H1 (cell line): ENCODE data around the gene ITIH4. TPM values are rescaled to one million over a fixed set of nuclear protein-coding genes. Genes with fewer than 3 reads are reported as not detected.

Source experiments
- CTCF ChIA-PET: fragments of 300-600 bp; sonication (Branson Sonifier 250); formaldehyde crosslinking; loops from one replicate; lab custom pipeline; 2021; ENCODE audit not compliant: partially characterized antibody; lab: Charles Lee
- POLR2A ChIA-PET: fragments of 300-600 bp; sonication (Branson Sonifier 250); formaldehyde crosslinking; loops from one replicate; lab custom pipeline; 2021; ENCODE audit warnings: inconsistent platforms; ENCODE audit not compliant: partially characterized antibody; lab: Charles Lee
- DNase-seq, 2 experiments: peaks; one replicate each; pipeline versions ENCODE4 v3.0.0 to v3.0.0-alpha.2; 2010 to 2022; ENCODE audit warnings: low spot score in 2 of 2, low read depth in 1 of 2, mixed read lengths in 1 of 2
- FAIRE-seq: peaks from 2 replicates; lab custom pipeline; 2011; peaks lifted over from hg19 to GRCh38; lab: Jason Lieb, UNC
- H2AFZ ChIP-seq: 2 replicates; pipeline ENCODE4 v1.8.1; 2012; ENCODE audit warnings: low read length, inconsistent platforms
- H2AK5ac ChIP-seq: 2 replicates; pipeline ENCODE4 v1.6.1; 2013; ENCODE audit warnings: low read depth, low read length
- H2BK120ac ChIP-seq: replicated peaks from 2 replicates; pipeline ENCODE3; 2013; ENCODE audit warnings: low read depth, low read length, inconsistent platforms
- H2BK12ac ChIP-seq: 2 replicates; pipeline ENCODE4 v1.6.1; 2013; ENCODE audit warnings: low read depth, low read length
- H2BK15ac ChIP-seq: 2 replicates; pipeline ENCODE4 v1.6.1; 2013; ENCODE audit warnings: low read length
- H2BK20ac ChIP-seq: 2 replicates; pipeline ENCODE4 v1.6.1; 2013; ENCODE audit warnings: low read length
- H2BK5ac ChIP-seq: 2 replicates; pipeline ENCODE4 v1.6.1; 2013; ENCODE audit warnings: low read depth, low read length
- H3K14ac ChIP-seq: 2 replicates; pipeline ENCODE4 v1.6.1; 2013; ENCODE audit warnings: inconsistent platforms; ENCODE audit not compliant: insufficient read length
- H3K18ac ChIP-seq: 2 replicates; pipeline ENCODE4 v1.6.1; 2013; ENCODE audit warnings: low read length; ENCODE audit errors: extremely low read depth
- H3K23ac ChIP-seq: 2 replicates; pipeline ENCODE4 v1.6.1; 2013; ENCODE audit warnings: inconsistent platforms; ENCODE audit not compliant: insufficient read length
- H3K23me2 ChIP-seq: 2 replicates; pipeline ENCODE4 v1.6.1; 2013; ENCODE audit warnings: low read depth, low read length
- H3K27ac ChIP-seq: 2 replicates; pipeline ENCODE4 v1.6.1; 2011; ENCODE audit warnings: low read depth, low read length, inconsistent platforms
- H3K27me3 ChIP-seq, 4 experiments: replicated peaks in 1 of 4; 1 replicate in 1 of 4; 2 replicates in 3 of 4; pipeline versions ENCODE4 v1.6.1 to v1.8.1; 2011 to 2013; ENCODE audit warnings: low read length in 3 of 4, mild to moderate bottlenecking in 3 of 4, inconsistent platforms in 2 of 4, mixed read lengths in 2 of 4, moderate library complexity in 1 of 4; ENCODE audit not compliant: control insufficient read depth in 3 of 4, insufficient read depth in 3 of 4; ENCODE audit errors: extremely low read depth in 1 of 4
- H3K36me3 ChIP-seq, 4 experiments: 2 replicates each; pipeline versions ENCODE4 v1.6.1 to v1.8.1; 2011 to 2013; ENCODE audit warnings: mild to moderate bottlenecking in 4 of 4, low read length in 3 of 4, moderate library complexity in 2 of 4, control low read depth in 1 of 4, inconsistent platforms in 1 of 4; ENCODE audit not compliant: insufficient read depth in 4 of 4, control insufficient read depth in 2 of 4
- H3K4ac ChIP-seq: replicated peaks from 2 replicates; pipeline ENCODE3; 2013; ENCODE audit warnings: low read length, low read depth, mixed read lengths, inconsistent platforms; ENCODE audit not compliant: insufficient read length
- H3K4me1 ChIP-seq, 4 experiments: replicated peaks in 1 of 4; 1 replicate in 1 of 4; 2 replicates in 3 of 4; pipeline versions ENCODE4 v1.6.1 to v1.8.1; 2011 to 2013; ENCODE audit warnings: low read length in 3 of 4, inconsistent platforms in 2 of 4, mixed read lengths in 1 of 4; ENCODE audit not compliant: insufficient read depth in 4 of 4, control insufficient read depth in 3 of 4
- H3K4me2 ChIP-seq, 2 experiments: 2 replicates each; pipeline versions ENCODE4 v1.6.1 to v1.8.1; 2011 to 2013; ENCODE audit warnings: low read depth in 2 of 2, low read length in 2 of 2, control low read depth in 1 of 2, inconsistent platforms in 1 of 2, mild to moderate bottlenecking in 1 of 2; ENCODE audit not compliant: insufficient read depth in 1 of 2
- H3K4me3 ChIP-seq, 4 experiments: fragments of 200-600, 300-600 bp in 1 of 4; sonication (generic), shearing (Covaris generic), sonication (Bioruptor Twin) in 1 of 4; 2 replicates each; pipeline versions ENCODE4 v1.5.1 to v1.8.1; 2011 to 2016; ENCODE audit warnings: low read length in 4 of 4, low read depth in 3 of 4, control low read depth in 2 of 4, inconsistent platforms in 2 of 4, mild to moderate bottlenecking in 2 of 4, mixed read lengths in 1 of 4, moderate library complexity in 1 of 4; ENCODE audit not compliant: insufficient read depth in 2 of 4; ENCODE audit errors: extremely low read depth in 1 of 4
- H3K56ac ChIP-seq: replicated peaks from 2 replicates; pipeline ENCODE3; 2013; ENCODE audit warnings: low read depth, mild to moderate bottlenecking, mixed read lengths, low read length, inconsistent platforms; ENCODE audit not compliant: insufficient read length
- H3K79me1 ChIP-seq: 2 replicates; pipeline ENCODE4 v1.6.1; 2013; ENCODE audit warnings: low read depth, low read length, control low read depth
- H3K79me2 ChIP-seq, 2 experiments: 2 replicates each; pipeline versions ENCODE4 v1.6.1 to v1.8.1; 2012 to 2013; ENCODE audit warnings: low read length in 2 of 2, mild to moderate bottlenecking in 2 of 2, inconsistent platforms in 1 of 2; ENCODE audit not compliant: insufficient read depth in 2 of 2, control insufficient read depth in 1 of 2
- H3K9ac ChIP-seq, 4 experiments: replicated peaks in 1 of 4; 1 replicate in 1 of 4; 2 replicates in 3 of 4; pipeline versions ENCODE4 v1.6.1 to v1.8.1; 2011 to 2013; ENCODE audit warnings: low read depth in 3 of 4, low read length in 3 of 4, control low read depth in 2 of 4, mild to moderate bottlenecking in 2 of 4, moderate library complexity in 2 of 4, inconsistent platforms in 1 of 4; ENCODE audit errors: extremely low read depth in 1 of 4
- H3K9me3 ChIP-seq, 2 experiments: 2 replicates each; pipeline versions ENCODE4 v1.6.1 to v1.8.1; 2012 to 2013; ENCODE audit warnings: mild to moderate bottlenecking in 2 of 2, moderate library complexity in 2 of 2, control low read depth in 1 of 2, inconsistent platforms in 1 of 2, low read depth in 1 of 2, low read length in 1 of 2, mixed read lengths in 1 of 2; ENCODE audit not compliant: insufficient read depth in 2 of 2
- H4K20me1 ChIP-seq, 2 experiments: replicated peaks in 1 of 2; 2 replicates each; pipeline versions ENCODE3 to v1.8.1; 2011 to 2013; ENCODE audit warnings: inconsistent platforms in 2 of 2, low read length in 2 of 2, mild to moderate bottlenecking in 1 of 2; ENCODE audit not compliant: insufficient read depth in 2 of 2, control insufficient read depth in 1 of 2
- H4K5ac ChIP-seq: 2 replicates; pipeline ENCODE4 v1.6.1; 2013; ENCODE audit warnings: low read length, low read depth, mixed read lengths, inconsistent platforms; ENCODE audit not compliant: insufficient read length
- H4K8ac ChIP-seq: 2 replicates; pipeline ENCODE4 v1.8.0; 2013; ENCODE audit warnings: mild to moderate bottlenecking, moderate library complexity, low read length, inconsistent platforms; ENCODE audit not compliant: insufficient read depth; ENCODE audit errors: extremely low read depth
- H4K91ac ChIP-seq: replicated peaks from 2 replicates; pipeline ENCODE3; 2013; ENCODE audit warnings: low read length, mixed read lengths, inconsistent platforms; ENCODE audit not compliant: insufficient read length
- BACH1 ChIP-seq: IDR thresholded peaks from 2 replicates; pipeline ENCODE4 v1.6.1; 2012; ENCODE audit warnings: low read length, improper control_type of control experiment
- BRCA1 ChIP-seq: IDR thresholded peaks from 2 replicates; pipeline ENCODE4 v1.6.1; 2012; ENCODE audit warnings: low read depth, low read length, improper control_type of control experiment
- CTBP2 ChIP-seq: IDR thresholded peaks from 2 replicates; pipeline ENCODE4 v1.7.0; 2011; ENCODE audit warnings: borderline replicate concordance, mild to moderate bottlenecking, moderate library complexity, mixed read lengths, low read length; ENCODE audit not compliant: insufficient read depth, insufficient read length
- HDAC6 ChIP-seq: IDR thresholded peaks from one replicate; pipeline ENCODE4 v1.7.1; 2012; ENCODE audit warnings: low read depth, mild to moderate bottlenecking, inconsistent platforms, low read length, moderate library complexity
- KDM4A ChIP-seq: IDR thresholded peaks from one replicate; pipeline ENCODE4 v1.7.1; 2012; ENCODE audit warnings: low read depth, mild to moderate bottlenecking, moderate library complexity, low read length, inconsistent platforms; ENCODE audit not compliant: severe bottlenecking
- RXRA ChIP-seq: IDR thresholded peaks from 2 replicates; pipeline ENCODE4 v1.6.1; 2011; ENCODE audit warnings: low read depth, mild to moderate bottlenecking, low read length, moderate library complexity; ENCODE audit not compliant: insufficient read depth
- TAF7 ChIP-seq: optimal IDR thresholded peaks from 2 replicates; pipeline ENCODE3; 2011; ENCODE audit warnings: low read depth, mild to moderate bottlenecking, inconsistent platforms, low read length, moderate library complexity, borderline replicate concordance
- YY1 ChIP-seq: IDR thresholded peaks from 2 replicates; pipeline ENCODE4 v1.6.1; 2011; ENCODE audit warnings: low read depth, mild to moderate bottlenecking, low read length
- WGBS, 2 experiments: shearing (Covaris generic) in 1 of 2; methylation state at CpG; one replicate each; pipeline versions ENCODE4 v1.1.6 to v1.1.7; 2013 to 2015; ENCODE audit warnings: low lambda C conversion rate in 2 of 2, mixed read lengths in 2 of 2, inconsistent platforms in 1 of 2, low coverage in 1 of 2, missing lambda C conversion rate in 1 of 2; ENCODE audit not compliant: insufficient replicate concordance in 2 of 2, insufficient coverage in 1 of 2, insufficient read length in 1 of 2; ENCODE audit errors: extremely low coverage in 1 of 2, missing lambda C conversion rate in 1 of 2; 5-methylcytosine and 5-hydroxymethylcytosine counted together
- polyA plus RNA-seq, 7 experiments: library from polyadenylated mRNA; depleted of rRNA in 3 of 7; stranded (reverse) in 5 of 7; unstranded in 2 of 7; fragments of >200 nt in 5 of 7; fragments of 200-250 nt in 2 of 7; gene quantifications; 1 replicate in 5 of 7; 2 replicates in 1 of 7; 4 replicates in 1 of 7; pipeline versions ENCODE4 v1.2.1 to v1.2.3, GENCODE V29; 2011 to 2013; ENCODE audit warnings: missing spikeins in 2 of 7, mixed read lengths in 2 of 7
- total RNA-seq: library from RNA; stranded (reverse); fragmentation: NEBNext Ultra II Directional; extraction: Animal tissue kit (Norgen Biotek cat#: 25700); gene quantifications from 2 replicates; pipeline ENCODE4 v1.2.1, GENCODE V29; 2021
- TF ChIP-seq, protein P1 (sequence below): IDR thresholded peaks from 2 replicates; pipeline ENCODE4 v1.6.1; 2012; ENCODE audit warnings: low read length, inconsistent platforms

The ITIH4 gene
- total and polyA plus RNA-seq, 2 of the 8 experiments (the other 6 are each of a cell fraction or from before 2014, with no cell fraction given), result 3.4 to 3.7 TPM

DNA sequence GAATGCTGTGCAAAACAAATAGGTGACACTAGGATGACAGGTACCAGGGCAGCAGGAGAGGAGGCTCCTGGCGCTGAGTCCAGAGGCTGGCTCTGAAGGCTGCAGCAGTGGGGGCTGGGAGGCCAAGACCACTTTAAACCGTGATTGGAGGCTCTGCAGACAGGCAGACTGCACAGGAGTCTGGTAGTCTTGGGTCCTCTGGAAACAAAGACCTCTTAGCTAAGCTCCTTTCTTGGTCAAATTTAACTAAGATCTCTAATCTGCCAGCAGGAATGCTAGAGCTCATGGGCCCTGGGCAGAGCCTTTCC, 8.8 kb upstream of the ITIH4 start:
- Histone ChIP-seq H4K91ac (no peak overlapping the region), H3K36me3 (peaks cover 0 to 5% (median 2%) of the 10 kb centered on the region in 4 experiments; a peak in 3 of 8 replicates), H2BK120ac (no peak overlapping the region), H3K79me2 (no peaks in the 10 kb centered on the region), H3K4me1 (peaks cover 0 to 5% (median 0%) of the 10 kb centered on the region in 4 experiments; a peak in 3 of 7 replicates), H3K18ac (no peak overlapping the region), H3K27me3 (no peaks in the 10 kb centered on the region), H3K9me3 (no peaks in the 10 kb centered on the region), H2BK12ac (no peak overlapping the region), H4K8ac (no peak overlapping the region), H3K79me1 (no peaks in the 10 kb centered on the region; the same call in 1 of the 2 replicates), H4K20me1 (peaks cover 0 to 8% of the 10 kb centered on the region in 2 experiments), H2AK5ac (no peak overlapping the region), H2BK5ac (no peak overlapping the region), H2BK15ac (no peak overlapping the region), H2BK20ac (no peak overlapping the region), H3K4me3 (no peak overlapping the region), H3K9ac (no peak overlapping the region), H3K14ac (no peak overlapping the region), H3K23me2 (no peaks in the 10 kb centered on the region), H3K27ac (no peak overlapping the region), H3K4me2 (no peak overlapping the region), H3K4ac (no peak overlapping the region), H3K23ac (no peak overlapping the region), H3K56ac (no peak overlapping the region), H2AFZ (no peak overlapping the region), H4K5ac (no peak overlapping the region)
- ChIA-PET CTCF (interaction anchor here (0.7 to 6.5 kb wide), 8 partner anchors 11 to 271 kb away, joined by 3 to 73 read pairs (median 6); no protein-coding TSS in a partner anchor), POLR2A (no interaction called here)
- no peak for FAIRE-seq
- no peak for DNase-seq
- WGBS, 2 experiments, result 78% methylated on average over 2 of the region's 2 CpGs; no CpG with 5 or more reads in 1 of the 2 experiments
- no peak for TF ChIP-seq RXRA
- TF ChIP-seq CTBP2, result no peak
- no peak for TF ChIP-seq TAF7
- TF ChIP-seq BRCA1, result no peak
- TF ChIP-seq BACH1, result no peak
- TF ChIP-seq, protein P1, sequence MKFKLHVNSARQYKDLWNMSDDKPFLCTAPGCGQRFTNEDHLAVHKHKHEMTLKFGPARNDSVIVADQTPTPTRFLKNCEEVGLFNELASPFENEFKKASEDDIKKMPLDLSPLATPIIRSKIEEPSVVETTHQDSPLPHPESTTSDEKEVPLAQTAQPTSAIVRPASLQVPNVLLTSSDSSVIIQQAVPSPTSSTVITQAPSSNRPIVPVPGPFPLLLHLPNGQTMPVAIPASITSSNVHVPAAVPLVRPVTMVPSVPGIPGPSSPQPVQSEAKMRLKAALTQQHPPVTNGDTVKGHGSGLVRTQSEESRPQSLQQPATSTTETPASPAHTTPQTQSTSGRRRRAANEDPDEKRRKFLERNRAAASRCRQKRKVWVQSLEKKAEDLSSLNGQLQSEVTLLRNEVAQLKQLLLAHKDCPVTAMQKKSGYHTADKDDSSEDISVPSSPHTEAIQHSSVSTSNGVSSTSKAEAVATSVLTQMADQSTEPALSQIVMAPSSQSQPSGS, result no peak
- no peak for TF ChIP-seq HDAC6
- no peak for TF ChIP-seq KDM4A
- TF ChIP-seq YY1, result no peak
